Stimulated activated CD4-positive, alpha-beta T cell treated with anti-CD3 and anti-CD28 coated beads, Interleukin-1b, Interleukin-23, amount 100 ng/mL, for 24 hours (primary cell): ENCODE measurements around the gene THNSL1.
"Not testable (repeated sequence)": the region's sequence is repeated elsewhere in the genome, so short reads cannot be mapped to it uniquely, and the experiment has no call there.

Experiments used
- DNase-seq, 4 experiments: peaks; one replicate each; pipeline ENCODE4 v3.0.0-alpha.2; 2020; ENCODE audit warnings: low read depth in 4 of 4, low spot score in 1 of 4

The THNSL1 gene

DNA sequence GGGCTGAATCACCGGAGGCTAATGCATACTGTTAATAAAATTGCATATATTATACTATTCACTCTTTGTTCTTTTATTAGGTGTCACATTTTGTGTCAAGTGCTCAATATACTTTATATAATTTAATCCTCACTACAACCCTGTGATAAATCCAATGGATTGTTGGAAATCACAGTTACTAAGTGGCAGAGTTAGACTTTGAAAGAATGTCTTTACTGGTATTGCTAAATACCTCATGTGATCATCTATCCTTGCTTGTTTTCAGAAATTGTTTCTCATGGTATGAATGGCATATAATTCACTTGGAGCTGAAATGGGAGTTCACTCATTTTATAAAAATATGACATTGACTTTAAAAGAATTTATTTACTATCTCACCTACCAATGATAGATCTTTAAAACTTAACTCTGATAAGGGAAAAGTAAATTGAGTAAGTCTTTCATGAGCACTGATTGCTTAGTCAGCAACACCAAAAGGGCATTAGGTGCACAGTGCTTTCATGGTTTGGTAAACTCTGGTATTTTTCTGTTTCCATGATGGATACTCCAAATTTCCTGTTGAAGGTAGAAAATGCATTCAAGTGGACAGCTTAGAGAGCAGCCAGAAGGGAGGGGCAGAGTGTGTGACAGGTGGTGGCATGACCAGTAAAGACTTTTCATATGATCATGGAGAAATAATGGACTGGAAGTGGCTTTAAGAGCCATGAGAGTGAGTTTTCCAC is 23.0 kb upstream of the THNSL1 start:
- DNase-seq, result no peak

DNA sequence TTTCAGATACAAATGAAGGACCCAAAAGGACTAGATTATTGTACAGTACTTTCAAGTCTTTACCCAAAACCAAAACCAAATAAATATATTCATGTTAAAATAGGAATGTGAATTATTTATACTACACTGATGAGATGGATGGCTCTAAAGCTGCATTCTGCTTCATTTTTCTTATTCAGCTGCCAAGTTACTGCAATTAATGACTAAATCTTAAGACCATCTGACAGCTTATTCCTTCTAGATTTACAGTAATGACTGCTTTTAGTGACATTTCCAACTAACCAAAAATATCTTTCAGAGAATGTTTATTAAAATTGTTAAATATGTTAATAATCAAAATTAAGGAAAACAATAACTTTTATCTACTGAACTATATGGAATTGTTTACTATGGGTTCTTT is 21.3 kb upstream of the THNSL1 start:
- no peak for DNase-seq

- DNase-seq, result no peak
Measured at GRCh38 chr10:24998044-24998443, 18.4 kb upstream of the THNSL1 start.

DNA sequence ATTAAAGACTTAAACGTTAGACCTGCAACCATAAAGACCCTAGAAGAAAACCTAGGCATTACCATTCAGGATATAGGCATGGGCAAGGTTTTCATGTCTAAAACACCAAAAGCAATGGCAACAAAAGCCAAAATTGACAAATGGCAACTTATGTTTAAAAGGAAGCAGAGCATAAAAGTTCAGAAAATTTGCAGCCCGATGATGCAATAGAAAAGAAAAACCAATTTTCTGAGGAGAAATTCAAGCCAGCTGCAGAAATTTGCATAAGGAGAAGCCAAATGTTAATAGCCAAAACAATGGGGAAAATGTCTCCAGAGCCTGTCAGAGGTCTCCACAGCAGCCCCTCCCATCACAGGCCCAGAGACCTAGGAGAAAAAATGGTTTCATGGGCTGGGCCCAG is 4.8 kb upstream of the THNSL1 start:
- not testable (repeated sequence) for DNase-seq

DNA sequence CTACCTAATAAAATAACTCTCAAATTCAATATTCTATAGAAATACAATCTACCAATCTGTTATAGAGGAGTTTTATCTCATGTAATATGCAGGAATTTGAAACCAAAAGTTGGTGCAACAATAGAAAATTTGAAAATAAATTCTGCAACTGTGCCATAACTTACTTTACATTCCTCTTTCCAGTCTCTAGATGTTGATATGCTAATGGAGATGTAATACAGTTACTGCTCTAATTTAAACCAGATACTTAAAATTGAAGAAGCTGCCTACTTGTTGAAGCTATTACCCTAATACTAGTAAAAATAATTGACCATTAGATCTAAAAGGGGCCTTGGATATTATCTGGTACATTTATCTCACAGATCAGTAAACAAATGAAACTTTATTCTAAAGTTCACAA is 1.8 kb upstream of the THNSL1 start:
- no peak for DNase-seq

DNA sequence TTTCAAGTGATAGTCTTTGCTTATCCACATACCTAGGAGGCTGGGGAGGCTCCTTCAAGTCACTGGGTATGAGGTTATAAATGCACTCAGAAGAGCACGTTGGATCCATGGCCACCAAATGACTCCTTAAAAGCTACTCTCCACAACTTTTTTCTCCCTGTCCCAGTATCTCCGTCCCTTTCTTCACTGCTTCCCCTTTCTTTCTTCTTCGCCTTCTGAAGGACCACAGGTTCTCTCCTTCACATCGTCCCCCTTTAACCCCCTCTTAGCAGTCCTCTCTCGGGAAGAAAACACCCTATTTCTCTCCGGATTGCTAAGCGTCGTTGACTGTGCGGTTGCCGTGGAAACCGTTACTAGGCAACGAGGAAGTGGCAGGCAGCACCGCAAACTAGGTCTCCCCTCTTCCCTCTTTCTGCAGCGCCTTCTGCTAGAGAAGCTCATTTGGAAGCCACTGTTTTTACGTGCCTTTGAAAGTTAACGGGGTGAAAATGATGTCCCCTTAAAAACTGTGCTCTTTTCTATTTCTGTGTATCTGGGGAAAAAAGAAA is 510 bp upstream of the THNSL1 start, which contains the start of gene ENKUR:
TSS of gene ENKUR (minus strand) at position 331 of the 548 bp plus-strand sequence. CDS start at position 109, 222 bp downstream.
- peak; percentile 89 to 98 (median 92) for DNase-seq

DNA sequence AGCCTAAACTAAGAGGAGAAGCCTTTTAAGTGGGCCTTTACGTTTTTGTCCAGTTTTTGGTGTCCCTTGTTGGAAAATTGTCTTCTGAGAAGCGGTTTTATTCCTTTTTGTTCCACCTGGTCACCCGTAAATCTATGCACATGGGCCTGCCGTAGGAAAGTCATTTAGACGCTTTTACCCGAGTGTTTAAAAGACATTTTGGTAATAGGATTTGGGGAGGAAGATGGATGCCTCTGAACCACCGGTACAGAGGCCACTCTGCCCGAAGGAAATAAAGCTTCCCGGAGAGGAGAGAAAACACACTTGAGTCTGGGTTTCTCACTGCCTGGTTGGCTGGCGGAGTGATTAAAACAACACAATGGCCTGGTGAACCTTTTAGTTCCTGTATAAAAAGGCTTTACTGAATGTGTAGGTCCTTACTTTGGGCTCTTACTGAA is 760 bp downstream of the THNSL1 start:
- DNase-seq, result no peak

GRCh38 chr10:25017661-25018060 is 1.2 kb downstream of the THNSL1 start:
- no peak for DNase-seq

DNA sequence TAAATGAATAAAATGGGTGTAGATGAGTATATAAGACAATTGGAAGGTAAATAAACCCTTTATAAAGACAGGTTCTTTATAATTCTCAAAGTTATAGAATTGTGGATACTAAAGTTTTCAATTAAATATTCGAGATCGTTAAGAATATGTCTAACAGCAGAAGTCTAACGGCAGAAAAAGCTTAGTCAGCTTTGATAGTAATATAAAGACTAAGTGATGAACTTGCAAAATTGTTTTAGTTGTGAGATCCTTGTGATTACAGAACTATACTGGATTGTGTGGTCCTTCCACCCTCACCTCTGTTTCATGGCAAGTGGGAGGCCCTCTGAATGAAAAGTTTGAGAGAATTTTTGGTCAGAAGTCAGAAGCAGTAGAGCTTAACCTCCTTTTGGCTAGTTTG is 2.3 kb downstream of the THNSL1 start:
- DNase-seq, result no peak

DNA sequence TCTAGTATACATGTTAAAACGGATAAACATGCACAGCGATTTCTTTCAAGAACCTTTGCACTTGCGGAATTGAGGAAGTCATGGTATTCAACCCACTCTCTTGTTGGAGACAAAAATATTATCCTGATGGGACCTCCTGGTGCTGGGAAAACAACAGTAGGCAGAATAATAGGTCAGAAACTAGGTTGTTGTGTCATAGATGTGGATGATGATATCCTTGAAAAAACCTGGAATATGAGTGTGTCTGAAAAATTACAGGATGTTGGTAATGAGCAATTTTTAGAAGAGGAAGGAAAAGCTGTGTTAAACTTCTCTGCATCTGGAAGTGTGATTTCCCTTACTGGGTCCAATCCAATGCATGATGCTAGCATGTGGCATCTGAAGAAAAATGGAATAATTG is 6.9 kb downstream of the THNSL1 start:
- no peak for DNase-seq

DNA sequence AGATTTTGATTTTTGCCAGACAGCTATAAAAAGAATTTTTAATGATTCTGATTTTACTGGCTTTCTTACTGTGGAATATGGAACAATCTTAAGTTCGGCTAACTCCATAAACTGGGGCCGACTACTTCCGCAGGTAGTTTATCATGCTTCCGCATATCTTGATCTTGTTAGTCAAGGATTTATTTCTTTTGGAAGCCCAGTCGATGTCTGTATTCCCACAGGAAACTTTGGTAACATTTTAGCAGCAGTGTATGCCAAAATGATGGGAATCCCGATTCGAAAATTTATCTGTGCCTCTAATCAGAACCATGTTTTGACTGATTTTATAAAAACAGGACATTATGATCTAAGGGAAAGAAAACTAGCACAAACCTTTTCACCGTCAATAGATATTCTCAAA is 8.1 kb downstream of the THNSL1 start:
- DNase-seq, result no peak

GRCh38 chr10:25026463-25026862 is 10.1 kb downstream of the THNSL1 start:
- DNase-seq, result no peak

DNA sequence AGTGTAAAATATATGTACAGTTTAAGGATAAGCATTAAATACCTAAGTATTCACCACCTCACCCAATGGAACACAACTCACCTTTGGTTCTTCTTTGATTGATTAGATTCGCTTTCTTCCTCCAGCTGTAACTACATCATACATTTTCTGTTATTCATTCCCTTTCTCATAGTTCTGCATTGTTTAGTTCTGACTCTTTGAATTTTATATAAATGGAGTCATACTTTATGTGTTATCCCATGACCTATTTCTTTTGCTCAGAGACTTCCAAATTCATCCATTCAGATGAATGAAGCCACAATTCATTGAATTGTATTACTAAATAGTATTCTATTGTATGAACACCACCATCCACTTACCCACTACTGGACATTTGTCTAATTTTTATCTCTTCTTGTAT is 12.3 kb downstream of the THNSL1 start:
- no peak for DNase-seq

- DNase-seq, result no peak
Measured at GRCh38 chr10:25029519-25029918, 13.1 kb downstream of the THNSL1 start.

GRCh38 chr10:25036381-25036780 is 20.0 kb downstream of the THNSL1 start:
- no peak for DNase-seq

DNA sequence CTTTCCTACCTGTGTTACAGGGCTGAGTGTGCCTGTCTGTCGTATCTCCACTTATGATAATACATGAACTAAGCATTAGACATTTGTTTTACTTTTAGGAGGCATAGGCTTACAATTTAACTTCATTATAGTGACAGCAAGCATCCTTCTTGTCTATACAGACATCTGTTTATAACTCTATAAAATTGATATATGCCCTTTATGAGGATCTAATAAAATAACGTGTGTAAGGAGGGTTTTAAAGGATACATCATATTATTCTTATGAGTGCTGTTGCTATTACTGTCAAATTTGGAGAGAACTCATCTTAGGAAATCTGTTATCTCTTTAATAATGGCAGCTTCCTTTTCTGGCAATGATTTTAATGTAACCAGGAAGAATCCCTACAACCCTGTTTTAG is 21.9 kb downstream of the THNSL1 start:
- no peak for DNase-seq

DNA sequence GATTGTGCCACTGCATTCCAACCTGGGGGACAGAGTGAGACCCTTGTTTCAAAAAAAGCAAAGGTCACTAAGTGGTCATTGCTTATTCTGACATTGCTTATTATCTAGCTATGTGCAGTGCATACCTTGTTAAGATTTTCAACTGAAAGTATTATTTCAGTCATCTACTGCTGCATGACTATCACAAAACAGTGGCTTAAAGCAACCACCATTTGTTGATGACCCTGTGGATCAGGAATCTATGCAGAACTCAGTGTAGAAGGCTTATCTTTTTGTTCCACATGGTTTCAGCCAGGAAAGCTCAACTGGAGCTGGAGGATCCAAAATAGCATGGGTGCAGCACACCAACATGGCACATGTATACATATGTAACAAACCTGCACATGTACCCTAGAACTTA is 23.1 kb downstream of the THNSL1 start:
- DNase-seq, result no peak

GRCh38 chr10:25046641-25047040 is 30.2 kb downstream of the THNSL1 start:
- no peak for DNase-seq

- no peak for DNase-seq
Measured at GRCh38 chr10:25047088-25047487, 30.7 kb downstream of the THNSL1 start.

DNA sequence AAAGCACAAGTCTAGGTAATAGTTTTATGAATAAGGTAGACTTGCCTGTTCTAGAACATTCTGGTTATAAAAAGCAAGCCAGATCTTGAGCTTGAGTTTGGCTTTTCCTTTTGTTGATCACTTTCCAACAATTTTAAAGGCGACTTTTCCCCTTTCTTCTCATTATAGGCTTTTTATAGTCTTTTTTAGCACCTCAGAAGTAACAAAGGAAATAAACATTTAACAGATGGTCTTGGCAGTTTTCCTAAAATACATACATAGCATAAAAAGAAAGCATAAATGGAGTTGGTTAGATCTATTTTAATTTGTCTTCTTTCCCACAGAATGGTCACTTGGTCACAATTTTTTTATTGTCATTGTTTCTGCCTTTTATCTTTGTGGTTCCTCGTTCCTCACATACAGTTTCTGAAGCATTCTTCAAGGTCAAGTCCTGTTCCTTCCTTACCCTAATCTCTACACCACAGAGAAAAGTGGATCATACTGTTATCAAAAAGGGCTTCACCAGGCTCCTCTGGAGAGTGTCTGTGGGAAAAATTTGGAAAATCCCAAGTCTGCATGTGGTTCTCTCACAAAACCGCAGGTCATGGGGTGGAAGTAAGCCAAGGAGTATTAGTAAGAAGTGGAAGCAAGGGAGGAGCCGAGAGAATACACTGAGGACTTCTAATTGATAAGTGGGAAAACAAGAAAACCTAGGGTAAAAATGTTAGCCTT is 31.3 kb downstream of the THNSL1 start:
- no peak for DNase-seq

GRCh38 chr10:25048450-25048849 is 32.0 kb downstream of the THNSL1 start:
- DNase-seq, result no peak

DNA sequence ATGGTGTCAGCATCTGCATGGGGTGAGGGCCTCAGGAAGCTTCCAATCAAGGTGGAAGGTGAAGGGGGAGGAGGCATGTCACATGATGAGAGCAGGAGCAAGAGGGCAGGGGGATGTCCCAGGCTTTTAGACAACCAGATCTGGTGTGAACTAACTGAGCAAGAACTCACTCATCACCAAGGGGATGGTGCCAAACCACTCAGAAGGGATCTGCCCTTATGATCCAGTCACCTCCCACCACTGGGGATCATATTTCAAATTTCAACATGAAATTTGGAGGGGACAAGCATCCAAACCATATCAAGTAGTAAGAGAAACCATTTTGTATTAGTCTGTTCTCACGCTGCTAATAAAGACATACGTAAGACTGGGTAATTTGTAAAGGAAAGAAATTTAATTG is 33.6 kb downstream of the THNSL1 start:
- DNase-seq, result no peak
